Measurements from ENCODE around the gene KCNG2. TPM values are rescaled to one million over a fixed set of nuclear protein-coding genes. Genes with fewer than 3 reads are reported as not detected.

The KCNG2 gene
- total RNA-seq, 4 donors from 2014 or later: 1.7 TPM; not detected in 3

GRCh38 chr18:79852561-79853302 lies 55.0 kb downstream of the KCNG2 start:
- no peaks in the 10 kb centered on the region for H3K36me3 ChIP-seq
- intact Hi-C loops (cut with DNase I): no loop called here
- no peak overlapping the region for H3K27ac ChIP-seq (replicated peaks in 1 of 4)
- H3K9me3 ChIP-seq: no peaks in the 10 kb centered on the region
- H3K27me3 ChIP-seq: peaks cover 0 to 42% (median 0%) of the 10 kb centered on the region in 4 donors
- TF ChIP-seq EP300 (IDR thresholded peaks at IDR 0.05) (no peak), CTCF (IDR thresholded peaks at IDR 0.05) (no peak), POLR2A (IDR thresholded peaks at IDR 0.05; ENCODE audit: low read depth) (no peak), POLR2AphosphoS5 (IDR thresholded peaks at IDR 0.05) (no peak)
- WGBS: 90% methylated on average over 33 of the region's 33 CpGs
- peak; percentile 80 for DNase-seq (ENCODE audit: extremely low spot score)
- no peak overlapping the region for H3K4me3 ChIP-seq
- peaks cover 0 to 15% (median 2%) of the 10 kb centered on the region in 4 donors for H3K4me1 ChIP-seq

DNA sequence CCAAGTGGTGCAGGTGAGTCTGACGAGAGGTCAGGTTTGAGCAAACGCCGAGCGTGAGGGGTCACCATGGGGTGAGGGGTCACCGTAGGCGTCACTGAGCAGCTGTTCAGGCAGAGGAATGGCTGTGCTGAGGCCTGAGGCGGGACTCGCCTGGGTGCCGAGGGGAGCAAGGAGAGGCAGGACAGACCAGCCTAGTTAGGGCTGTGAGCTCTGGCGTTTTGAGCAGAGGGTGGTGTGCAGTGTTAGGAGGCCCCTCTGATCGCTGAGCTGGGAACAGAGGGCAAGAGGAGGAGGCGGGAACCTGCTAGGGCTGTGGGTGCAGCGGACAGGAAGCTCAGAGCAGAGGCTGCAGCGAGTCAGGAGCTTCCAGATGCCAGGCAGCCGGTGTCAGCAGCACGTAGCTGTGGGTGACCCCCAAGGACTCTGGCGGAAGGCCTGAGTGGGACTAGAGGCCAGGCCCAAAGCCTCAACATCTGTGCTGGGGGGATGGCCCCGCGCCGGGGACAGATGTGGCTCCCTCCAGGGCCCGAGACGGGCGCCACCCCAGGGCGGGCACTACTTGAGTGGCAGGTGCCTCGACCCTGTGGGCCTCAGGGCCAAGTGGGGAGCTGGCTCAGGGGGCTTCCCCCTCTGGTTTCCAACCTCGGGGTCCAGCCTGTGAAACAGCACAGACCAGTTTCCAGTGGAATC lies 55.7 kb downstream of the KCNG2 start:
- Histone ChIP-seq H3K27me3 (peaks cover 0 to 42% (median 0%) of the 10 kb centered on the region in 4 donors), H3K9me3 (no peaks in the 10 kb centered on the region), H3K4me3 (no peak overlapping the region), H3K4me1 (peaks cover 0 to 15% (median 2%) of the 10 kb centered on the region in 4 donors), H3K36me3 (no peaks in the 10 kb centered on the region), H3K27ac (replicated peaks in 1 of 4) (no peak overlapping the region)
- intact Hi-C loops (cut with DNase I): no loop called here
- TF ChIP-seq POLR2A (IDR thresholded peaks at IDR 0.05; ENCODE audit: low read depth): no peak
- no peak for TF ChIP-seq CTCF (IDR thresholded peaks at IDR 0.05)
- no peak for TF ChIP-seq EP300 (IDR thresholded peaks at IDR 0.05)
- TF ChIP-seq POLR2AphosphoS5 (IDR thresholded peaks at IDR 0.05): no peak
- 70% methylated on average over 16 of the region's 26 CpGs for WGBS
- DNase-seq (ENCODE audit: extremely low spot score): peak; percentile 86

DNA sequence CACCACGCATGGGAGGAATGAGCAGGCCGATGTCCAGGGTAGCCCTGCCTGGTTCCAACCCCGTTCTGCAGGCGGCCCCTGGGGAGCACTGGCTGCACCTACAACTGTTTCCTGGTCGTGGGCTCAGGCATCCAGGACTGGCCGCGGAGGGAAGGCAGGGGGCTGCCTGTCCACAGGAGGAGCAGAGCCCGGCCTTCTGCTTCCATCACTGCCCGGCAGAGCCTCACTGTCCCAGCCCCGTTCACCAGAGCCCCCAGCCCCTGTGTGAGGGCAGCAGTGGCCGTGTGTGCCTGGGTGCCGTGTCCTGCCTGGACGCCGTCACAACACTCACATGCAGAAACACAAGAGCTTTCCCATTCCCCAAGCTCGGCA lies 56.2 kb downstream of the KCNG2 start:
- Histone ChIP-seq H3K27me3 (peaks cover 0 to 42% (median 0%) of the 10 kb centered on the region in 4 donors), H3K4me3 (no peak overlapping the region), H3K36me3 (no peaks in the 10 kb centered on the region), H3K4me1 (peaks cover 0 to 15% (median 2%) of the 10 kb centered on the region in 4 donors), H3K27ac (replicated peaks in 1 of 4) (no peak overlapping the region), H3K9me3 (no peaks in the 10 kb centered on the region)
- DNase-seq (ENCODE audit: extremely low spot score): peak; percentile 74
- WGBS: 86% methylated on average over 1 of the region's 15 CpGs
- TF ChIP-seq CTCF (IDR thresholded peaks at IDR 0.05) (no peak), EP300 (IDR thresholded peaks at IDR 0.05) (no peak), POLR2AphosphoS5 (IDR thresholded peaks at IDR 0.05) (no peak), POLR2A (IDR thresholded peaks at IDR 0.05; ENCODE audit: low read depth) (no peak)
- intact Hi-C loops (cut with DNase I): no loop called here

DNA sequence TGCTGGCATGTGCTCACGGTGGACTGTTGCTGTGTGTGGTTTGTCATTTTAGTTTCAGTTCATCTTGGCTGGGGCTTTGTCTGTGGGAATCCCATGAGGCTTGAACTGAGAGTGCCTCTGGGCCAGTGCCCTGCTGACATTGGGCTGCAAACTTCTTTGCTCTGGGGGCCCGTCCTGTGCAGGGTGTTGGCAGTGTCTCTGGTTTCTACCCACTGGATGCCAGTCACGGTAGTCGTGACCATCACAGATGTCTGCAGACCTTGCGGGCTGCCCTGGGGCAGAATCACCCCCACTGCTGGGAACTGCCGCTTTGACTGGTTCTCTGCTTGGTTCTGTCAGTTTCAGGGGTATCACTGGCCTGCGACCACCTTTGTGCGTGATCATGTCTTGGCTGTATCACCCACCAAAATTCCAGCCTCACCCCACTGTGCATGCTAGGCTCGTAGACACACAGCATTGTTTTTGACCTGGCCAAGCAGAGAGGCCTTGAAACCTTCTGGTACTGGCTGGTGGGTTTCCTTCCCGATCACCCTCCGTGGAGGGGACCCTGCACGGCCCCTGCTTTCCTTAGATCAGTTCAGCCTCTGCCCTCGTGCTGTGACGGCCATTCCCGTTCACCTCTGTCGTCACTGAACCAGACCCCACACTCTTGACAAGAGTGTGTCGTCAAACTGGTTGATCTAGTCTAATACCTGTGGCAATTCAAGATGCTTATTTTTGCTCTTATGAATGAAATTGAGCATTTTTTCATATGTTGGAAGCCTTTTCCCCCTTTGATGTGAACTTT lies 57.6 kb downstream of the KCNG2 start:
- no peak for TF ChIP-seq CTCF (IDR thresholded peaks at IDR 0.05)
- no peak for TF ChIP-seq POLR2AphosphoS5 (IDR thresholded peaks at IDR 0.05)
- TF ChIP-seq POLR2A (IDR thresholded peaks at IDR 0.05; ENCODE audit: low read depth): no peak
- TF ChIP-seq EP300 (IDR thresholded peaks at IDR 0.05): no peak
- Histone ChIP-seq H3K9me3 (no peaks in the 10 kb centered on the region), H3K4me1 (peaks cover 0 to 15% (median 2%) of the 10 kb centered on the region in 4 donors), H3K27ac (replicated peaks in 1 of 4) (no peak overlapping the region), H3K36me3 (no peaks in the 10 kb centered on the region), H3K4me3 (no peak overlapping the region), H3K27me3 (peaks cover 0 to 54% (median 0%) of the 10 kb centered on the region in 4 donors)
- 85% methylated on average over 14 of the region's 17 CpGs for WGBS
- intact Hi-C loops (cut with DNase I): no loop called here
- peak; percentile 90 for DNase-seq (ENCODE audit: extremely low spot score)
